NK-92 (cell line): ENCODE results near the gene ANP32E.

Experiments used
- DNase-seq: peaks from one replicate; lab custom pipeline; 2025; ENCODE audit not compliant: unreplicated experiment; lab: John Stamatoyannopoulos, UW

ANP32E gene

DNA sequence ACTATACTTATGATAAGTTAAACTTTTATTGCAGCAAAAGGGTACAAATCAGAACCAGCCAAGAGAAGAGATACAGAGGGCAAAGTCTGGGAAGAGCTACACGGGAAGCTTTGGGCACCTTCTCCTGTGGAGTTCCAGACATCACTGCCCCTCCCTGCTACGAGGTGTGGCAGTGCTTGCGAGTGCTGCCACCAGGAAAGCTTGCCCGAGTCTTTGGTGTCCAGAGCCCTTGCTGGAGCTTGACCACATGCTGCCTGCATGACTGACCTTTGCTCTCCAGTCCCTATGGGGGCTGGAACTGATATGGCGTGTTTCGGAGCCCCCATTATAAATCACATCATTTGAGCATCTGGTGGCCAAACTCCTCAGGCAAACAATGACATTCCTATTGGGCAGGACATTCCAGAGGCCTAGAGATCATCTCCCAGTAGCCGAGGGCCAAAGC, 62.7 kb downstream of the ANP32E start:
- DNase-seq = no peak

DNA sequence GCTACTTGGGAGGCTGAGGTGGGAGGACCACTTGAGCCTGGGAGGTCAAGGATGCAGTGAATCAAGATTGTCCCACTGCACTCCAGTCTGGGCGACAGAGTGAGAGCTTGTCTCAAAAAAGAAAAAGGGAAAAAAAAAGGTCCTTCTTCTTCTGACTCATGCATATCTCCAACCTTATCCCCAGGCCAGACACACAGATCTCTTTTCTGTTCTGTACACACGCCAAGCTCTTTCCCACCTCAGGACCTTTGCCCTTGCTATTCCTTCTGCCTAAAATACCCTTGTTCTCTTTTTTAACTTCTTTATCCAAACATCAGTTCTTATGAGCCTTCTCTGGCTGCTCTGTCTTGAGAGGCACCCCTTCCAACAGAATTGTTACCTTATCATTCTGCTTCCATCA, 64.1 kb downstream of the ANP32E start:
- DNase-seq = no peak

DNA sequence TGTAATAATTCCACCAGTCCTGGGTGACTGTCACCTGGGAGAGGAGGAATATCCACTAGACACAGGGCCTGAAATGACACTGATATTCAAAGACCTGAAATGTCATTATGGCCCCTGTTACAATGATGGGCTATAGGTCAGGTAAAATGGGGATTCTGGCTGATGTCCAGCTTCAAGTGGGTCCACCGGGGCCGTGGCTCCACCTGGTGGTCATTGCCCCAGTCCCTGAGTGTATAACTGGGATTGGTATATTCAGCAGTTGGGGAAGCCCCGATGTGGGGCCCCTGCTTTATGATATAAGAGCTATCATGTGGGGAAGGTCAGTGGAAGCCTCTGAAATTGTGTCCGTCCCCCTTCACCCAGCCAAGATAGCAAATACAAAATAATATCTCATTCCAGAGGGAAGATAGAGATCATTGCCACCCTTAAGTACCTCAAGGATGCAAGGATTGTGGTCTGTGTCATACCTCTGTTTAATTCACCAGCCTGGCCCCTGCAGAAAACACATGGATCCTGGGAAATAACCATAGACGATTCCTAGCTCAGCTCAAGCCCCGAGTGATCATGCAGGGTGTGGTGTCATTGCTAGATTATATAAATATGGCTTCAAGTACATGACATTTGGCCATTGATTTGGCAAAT, 66.8 kb downstream of the ANP32E start:
- DNase-seq = no peak
